ENCODE measurements around the gene ATG2A.
"Not testable (repeated sequence)": the region's sequence is repeated elsewhere in the genome, so short reads cannot be mapped to it uniquely, and the experiment has no call there.

ATG2A gene

DNA sequence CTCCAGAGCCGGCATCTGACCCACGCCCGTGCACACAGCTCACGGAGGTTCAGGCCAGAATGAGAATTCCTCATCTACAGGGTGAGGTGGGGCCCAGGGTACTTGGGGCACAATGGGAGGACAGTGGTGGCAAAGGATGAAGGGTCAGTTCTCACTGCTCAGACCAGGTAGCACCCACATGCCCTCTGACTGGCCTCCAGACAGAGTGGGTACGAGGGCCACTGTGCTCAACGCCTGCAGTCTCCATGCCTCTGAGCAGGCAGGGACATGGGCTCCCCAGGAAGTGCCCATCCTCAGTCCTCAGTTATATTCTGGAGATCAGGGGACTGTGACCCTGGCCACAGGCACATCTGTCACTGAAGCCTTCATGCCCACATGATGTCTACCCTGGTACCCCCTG lies 59.5 kb downstream of the ATG2A start:
- no peak for DNase-seq (ENCODE audit: low read depth in 1 of 2, low spot score in 1 of 2)

DNA sequence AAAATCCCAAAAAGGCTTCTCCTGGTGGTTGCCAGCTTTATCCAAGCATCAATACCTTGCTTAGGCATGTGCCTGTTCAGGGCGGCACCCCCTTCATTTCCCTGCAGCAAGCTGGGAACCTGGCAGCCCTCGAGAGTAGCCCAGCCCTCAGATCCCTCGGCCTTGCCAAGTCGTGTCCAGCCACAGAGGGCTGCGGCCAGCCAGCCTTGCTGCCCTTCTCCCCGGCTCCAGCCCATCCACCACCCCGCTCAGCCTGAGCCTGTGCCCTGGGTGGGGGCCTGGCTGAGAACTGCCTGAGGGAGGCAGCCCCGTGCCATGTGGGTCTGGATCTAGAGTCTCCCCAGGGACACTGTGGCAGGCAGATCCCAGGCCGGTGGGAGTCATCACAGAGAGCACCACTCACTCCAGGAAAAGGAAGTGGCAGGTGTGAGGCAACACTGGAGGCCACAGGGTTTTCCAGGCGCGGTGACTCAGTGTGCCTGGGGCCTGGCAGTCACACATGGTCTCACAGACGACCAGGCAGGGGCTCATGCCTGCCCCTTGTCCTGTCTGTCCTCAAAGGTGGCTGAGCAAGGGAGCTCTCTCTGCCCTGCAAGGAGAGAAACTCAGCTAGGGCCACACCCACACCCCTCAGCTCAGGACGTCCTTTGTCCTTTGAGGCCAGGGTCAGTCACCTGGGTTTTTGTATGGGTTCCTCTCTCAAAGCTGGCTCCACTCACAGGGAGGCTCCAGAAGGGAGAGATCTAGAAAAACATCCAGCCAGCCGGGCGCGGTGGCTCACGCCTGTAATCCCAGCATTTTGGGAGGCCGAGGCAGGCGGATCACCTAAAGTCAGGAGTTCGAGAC lies 60.4 kb downstream of the ATG2A start:
- DNase-seq (ENCODE audit: low read depth in 1 of 2, low spot score in 1 of 2), result no peak

DNA sequence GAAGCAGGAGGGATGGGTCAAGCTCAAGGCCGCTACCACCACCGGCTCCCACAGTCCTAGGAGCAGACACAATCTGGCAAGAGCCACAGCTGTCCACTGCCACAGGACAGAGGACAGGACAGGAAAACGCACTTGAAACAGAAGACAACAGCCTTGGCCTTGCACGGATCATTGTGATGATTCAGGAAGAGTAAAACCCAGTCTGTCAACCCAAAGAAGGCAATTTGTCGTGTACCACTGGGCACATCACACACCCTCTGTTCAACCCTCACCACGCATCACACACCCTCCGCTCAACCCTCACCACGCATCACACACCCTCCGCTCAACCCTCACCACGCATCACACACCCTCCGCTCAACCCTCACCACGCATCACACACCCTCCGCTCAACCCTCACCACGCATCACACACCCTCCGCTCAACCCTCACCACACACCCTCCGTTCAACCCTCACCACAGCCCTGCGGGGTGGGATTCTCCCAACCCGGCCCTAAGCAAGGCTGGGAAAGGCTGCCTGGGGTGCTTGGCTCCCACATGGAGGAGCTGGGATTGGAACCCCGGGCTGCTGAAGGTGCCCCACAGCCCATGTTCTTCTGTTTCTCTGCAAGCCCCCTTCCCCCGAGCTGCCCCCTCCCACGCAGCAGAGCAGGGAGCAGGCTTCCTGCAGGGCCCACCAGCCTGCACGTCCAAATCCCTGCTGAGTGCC lies 61.3 kb downstream of the ATG2A start:
- no peak for DNase-seq (ENCODE audit: low read depth in 1 of 2, low spot score in 1 of 2)

DNA sequence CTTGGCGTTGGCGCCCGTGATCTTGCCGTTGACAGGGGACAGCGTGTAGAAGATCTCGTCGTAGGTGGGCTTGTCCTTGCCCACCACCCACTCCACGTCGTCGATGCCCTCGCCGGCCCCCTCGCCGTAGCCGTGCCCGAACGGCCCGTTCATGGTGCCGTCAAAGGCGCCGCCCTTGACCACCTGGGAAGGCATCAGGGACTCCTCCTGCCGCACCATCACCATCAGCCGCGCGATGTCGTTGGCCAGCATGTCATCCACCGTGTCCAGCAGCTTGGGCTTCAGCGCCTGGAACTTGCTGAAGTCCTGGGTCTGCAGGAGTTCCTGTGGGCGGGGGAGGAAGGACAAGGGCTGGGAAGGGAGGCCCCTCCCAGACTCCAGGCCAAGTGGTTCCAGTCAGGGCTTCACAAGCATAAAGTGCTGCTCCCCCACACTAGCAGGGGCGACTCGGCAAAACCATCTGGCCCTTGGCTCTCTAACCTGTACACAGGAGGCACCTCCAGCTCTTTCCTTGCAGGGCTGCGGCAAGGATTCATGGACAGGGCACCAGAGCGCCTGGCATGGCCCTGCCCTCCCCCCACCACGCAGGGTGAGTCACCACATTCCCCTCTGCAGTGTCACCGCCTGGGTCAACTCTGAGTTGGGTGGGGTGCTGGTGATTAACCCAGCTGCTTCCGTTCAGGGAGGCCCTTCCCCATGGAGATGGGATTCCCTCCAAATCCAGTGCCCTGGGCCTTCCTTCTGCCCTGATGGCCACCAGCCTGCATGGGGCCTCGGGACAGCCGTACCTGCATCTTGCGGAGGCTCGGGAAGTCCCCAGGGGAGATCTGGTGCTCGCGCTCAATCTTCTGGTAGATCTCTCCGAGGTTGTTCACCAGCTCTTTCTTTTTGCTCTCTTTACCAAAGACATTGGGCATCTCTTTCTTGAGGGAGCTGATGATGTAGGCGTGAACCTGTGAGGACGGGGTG lies 62.2 kb downstream of the ATG2A start:
- no peak for DNase-seq (ENCODE audit: low read depth in 1 of 2, low spot score in 1 of 2)

DNA sequence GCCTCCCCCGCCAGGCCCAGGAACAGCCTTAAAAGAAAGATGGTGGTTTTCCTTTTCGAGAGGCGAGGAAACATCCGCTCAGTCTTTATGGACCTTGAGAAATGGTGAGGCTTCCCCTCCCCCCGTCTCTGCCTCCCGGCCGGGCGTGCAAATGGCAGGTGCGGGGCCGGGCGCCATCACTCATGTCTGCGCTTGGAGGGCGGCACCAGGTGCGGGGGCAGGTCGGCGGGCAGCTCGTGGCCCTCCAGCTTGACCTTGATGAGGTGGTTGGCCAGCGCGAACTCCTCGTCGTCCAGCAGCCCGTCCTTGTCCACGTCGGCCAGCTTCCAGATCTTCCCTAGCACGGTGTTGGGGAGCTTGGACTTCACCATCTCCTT lies 62.9 kb downstream of the ATG2A start:
- no peak for DNase-seq (ENCODE audit: low read depth in 1 of 2, low spot score in 1 of 2)

DNA sequence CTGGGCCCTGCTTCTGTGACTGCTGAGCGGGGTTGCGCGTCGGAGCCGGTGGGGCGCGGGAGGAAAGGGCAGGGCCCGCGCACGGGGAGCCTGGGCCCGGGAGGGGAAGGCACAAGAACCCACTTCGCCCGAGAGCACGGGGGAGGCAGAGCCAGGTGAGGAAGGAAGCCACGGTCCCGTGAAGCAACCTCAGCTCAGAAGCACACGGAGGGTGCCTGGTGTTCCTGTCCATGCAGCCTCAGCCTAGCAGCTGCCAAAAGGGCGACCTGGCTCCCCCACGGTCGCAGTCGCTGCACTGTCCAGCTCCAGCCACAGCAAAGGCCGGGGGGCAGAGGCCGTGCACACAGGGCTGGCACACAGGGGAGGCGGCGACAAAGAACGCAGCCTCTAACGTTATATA lies 63.3 kb downstream of the ATG2A start:
- no peak for DNase-seq (ENCODE audit: low read depth in 1 of 2, low spot score in 1 of 2)

DNA sequence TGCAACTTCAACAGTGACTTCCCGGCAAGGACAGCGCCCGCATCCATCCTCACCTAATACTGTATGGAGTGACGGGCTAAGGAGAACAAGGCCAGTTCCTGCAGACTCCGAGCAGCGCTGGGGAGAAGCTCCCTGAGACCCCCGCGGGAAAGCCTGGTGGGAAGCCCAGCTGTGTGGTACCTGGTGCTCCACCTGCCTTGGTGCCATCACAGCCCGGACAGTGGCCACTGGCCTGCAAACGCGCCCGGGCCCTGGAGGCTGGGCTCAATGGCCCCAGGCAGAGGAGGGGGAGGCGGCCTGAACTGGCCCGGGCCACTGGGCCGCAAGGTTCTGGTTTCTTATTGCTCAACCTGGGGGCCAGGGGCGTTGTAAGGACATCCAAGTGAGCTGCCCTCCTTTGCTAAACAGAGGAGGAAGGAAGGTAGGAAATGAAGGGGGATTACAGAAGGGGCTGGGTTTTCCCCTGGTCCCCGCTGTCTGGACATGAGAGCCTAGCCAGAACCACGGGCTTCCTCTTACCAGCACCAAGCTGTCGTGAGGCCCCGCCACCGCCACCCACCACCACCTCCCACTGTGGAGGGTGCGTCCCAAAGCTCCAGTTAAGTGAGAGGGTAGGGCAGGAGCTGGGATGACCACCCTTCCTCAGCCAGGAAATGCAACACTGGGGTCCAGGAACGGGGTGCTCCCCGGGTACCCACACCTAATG lies 64.1 kb downstream of the ATG2A start:
- no peak for DNase-seq (ENCODE audit: low read depth in 1 of 2, low spot score in 1 of 2)

DNA sequence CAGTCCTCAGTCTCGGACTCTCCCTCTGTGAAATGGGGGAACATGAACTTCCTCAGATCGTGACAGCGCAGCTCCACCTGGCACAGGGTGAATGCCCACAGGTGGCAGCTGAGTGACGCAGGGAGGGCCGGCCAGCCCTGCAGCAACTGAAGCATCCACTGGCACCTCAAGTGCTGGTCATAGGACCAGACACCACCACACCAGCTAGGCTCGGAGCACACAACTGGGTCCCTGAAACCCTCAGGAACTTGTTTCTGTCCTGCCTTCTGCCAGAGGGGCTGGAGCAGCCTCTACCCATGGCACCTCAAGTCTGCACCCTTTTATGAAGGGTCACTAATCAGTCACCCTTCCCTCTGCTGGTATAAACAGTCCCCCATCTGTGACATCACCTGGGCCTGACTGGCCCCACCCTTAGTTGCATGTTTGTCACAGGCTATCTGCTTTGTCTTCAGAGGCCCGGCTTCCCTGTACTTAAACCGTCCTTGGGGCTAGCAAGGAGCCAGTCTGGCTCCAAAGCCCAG lies 65.1 kb downstream of the ATG2A start:
- no peak for DNase-seq (ENCODE audit: low read depth in 1 of 2, low spot score in 1 of 2)

DNA sequence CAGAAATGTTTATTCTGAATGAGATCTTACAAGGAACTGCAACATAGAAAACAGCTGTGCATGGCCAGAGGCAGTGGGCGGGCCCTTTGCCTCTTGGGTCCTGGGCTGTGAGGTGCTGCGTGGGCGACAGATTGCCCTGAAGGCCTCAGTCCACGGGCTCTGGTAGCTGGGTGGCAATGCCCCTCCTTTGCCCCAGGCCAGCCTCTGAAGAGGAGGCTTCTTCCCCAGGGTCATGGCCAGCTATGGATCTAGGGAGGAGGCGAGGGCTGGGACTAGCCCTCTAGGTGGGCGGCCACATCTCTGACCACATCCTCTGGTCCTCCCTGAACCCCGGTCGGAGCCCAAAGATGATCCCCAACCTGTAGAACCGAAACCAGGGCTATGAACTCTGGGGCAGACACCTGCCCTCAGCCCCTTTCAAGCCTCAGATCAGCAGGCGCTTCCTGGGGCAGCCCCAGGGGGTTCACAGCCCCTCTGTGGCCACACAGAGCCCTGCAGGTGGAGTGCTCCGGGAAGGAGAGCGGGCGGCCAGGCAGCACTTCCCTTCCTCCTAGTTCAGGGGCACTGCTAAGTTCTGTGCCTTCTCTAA lies 65.9 kb downstream of the ATG2A start:
- peak in 1 of 2 donors; percentile 47 for DNase-seq (ENCODE audit: low read depth in 1 of 2, low spot score in 1 of 2)

DNA sequence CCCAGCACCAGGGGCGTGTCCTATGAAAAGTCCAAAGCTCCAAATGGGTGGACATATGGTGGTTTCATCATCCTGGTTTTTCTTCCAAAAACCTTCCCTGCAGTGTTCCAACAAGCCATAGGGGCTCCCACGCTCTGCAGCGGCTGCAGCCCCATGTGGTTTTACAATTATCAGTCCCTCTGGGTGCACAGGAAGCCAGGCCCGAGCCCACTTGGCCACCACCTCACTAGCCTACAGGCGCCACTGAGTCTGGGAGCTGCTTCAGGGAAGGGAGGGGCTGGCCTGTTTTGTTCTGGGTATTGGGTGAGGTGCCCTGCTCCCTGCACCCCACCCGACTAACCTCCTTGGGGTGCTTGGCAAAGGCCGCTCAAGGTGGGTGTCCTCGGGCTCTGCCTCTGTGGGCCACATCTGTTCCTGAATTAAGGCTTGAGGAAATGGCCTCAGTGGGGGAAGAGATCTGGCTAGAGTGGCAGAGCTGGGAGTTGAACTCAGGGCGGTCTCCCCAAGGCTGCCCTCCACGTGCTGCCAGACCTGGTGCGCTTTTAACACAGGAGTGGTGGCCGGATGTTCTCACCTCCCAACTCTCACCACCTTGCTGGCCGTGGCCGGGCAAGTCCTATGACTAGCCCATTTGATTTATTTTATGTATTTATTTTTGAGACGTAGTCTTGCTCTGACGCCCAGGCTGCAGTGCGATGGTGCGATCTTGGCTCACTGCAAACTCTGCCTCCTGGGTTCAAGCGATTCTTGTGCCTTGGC lies 67.2 kb downstream of the ATG2A start:
- DNase-seq (ENCODE audit: low read depth in 1 of 2, low spot score in 1 of 2), result no peak

DNA sequence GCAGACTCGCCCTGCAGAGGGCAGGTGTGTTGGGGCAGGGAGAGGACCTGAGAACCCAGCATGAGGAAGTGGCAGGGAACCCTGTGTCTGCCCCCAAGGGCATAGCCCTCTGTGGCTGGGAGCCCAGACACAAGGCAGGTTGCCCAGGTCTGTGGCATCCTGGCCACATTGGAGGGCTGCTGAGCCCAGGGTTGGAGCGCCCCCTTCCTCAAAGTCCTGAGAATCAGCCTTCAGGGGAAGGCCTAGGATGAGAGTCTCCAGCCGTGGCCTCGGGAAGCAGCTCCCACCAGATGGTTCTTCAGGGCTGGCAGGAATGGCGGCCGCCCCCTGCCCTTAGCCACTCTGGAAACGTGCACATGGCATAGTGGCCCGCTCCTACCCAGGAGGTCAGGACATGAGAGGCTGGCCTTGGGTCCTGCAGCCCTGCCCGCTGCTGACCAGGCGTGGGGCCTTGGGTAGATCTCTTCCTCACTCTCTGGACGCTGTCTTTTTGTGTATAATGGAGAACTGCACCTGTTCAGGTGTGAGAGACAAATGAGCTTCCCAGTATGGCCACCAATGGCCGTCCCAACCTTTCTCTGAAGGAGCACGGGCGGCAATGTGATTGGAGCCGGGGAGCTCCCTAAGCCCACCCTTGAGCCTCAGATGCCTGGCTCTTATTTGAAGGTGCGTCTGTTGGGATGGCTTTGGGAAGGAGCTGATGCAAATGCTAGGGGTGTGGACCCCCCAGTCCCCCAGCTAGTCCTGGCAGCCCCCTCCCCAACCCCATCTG lies 68.0 kb downstream of the ATG2A start:
- DNase-seq (ENCODE audit: low read depth in 1 of 2, low spot score in 1 of 2), result no peak

DNA sequence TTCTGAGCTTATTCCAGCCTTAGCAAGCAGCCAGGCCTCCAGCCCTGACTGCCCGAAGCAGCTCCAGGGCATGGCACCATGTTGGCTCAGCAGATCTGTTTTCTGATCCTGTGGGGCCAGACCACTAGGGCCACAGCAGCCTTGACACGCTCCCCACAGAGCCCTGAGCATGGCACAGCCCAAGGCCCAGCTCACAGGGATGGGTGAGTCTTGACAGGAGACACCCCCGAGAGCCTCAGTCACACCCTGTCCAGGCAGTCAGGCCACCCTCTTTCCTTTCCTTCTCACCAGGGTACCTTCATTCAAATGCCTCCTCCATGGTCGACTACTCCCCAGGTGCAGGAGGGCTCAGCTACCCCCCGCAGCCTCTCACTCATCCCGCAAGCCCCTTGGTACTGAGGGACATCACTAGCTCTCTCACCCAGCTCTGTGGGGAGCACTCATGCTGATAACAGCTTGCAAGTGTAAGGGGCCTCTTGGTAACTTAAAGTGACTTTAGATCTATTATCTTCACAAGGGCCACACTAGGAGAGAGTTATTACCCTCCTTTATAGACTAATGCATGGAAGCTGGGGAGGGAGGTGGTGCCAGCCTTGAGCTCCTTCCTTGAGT lies 68.7 kb downstream of the ATG2A start:
- DNase-seq (ENCODE audit: low read depth in 1 of 2, low spot score in 1 of 2), result no peak

DNA sequence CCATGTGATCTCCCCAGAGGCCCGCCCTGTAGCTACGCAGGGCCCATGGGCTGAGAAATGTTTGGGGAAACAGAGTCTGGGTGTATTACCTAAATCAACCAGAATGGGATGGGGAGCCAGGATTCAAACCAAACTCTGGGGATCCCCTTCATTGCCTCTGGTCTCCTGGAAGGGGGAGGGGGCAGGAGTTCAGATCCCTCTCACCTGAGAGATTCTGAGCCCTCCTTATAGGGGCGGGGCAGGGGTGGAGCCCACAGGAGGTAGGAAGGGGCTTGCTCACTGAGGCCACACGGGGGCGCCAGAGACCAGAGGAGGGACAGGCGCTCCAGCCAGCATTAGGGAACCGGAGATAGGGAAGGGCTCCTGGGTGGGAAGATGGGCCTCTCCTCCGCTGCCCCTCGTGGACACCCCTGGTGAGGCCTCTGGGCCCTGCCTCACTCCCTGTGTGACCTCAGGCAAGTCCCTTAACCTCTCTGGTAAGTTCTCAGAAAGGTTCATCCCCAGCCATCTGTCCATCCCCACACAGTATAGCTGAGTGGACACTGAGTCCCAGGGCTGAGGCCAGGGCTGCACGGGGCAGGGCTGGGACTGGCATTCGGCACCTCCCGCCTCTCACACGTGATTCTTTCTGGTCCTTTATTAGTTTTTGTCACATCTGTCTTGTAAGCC lies 69.9 kb downstream of the ATG2A start:
- DNase-seq (ENCODE audit: low read depth in 1 of 2, low spot score in 1 of 2), result peak; percentile 83 to 90

DNA sequence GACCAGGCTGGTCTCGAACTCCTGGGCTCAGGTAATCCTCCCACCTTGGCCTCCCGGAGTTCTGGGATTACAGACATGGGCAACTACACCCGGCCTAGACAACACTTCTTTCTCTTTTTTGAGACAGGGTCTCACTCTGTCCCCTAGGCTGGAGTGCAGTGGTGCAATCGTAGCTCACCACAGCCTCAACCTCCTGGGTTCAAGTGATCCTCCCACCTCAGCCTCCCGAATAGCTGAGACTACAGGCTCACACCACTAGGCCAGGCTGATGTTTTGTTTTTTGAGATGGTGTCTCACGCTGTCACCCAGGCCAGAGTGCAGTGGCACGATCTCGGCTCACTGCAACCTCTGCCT lies 71.3 kb downstream of the ATG2A start:
- DNase-seq (ENCODE audit: low read depth in 1 of 2, low spot score in 1 of 2), result not testable (repeated sequence)

DNA sequence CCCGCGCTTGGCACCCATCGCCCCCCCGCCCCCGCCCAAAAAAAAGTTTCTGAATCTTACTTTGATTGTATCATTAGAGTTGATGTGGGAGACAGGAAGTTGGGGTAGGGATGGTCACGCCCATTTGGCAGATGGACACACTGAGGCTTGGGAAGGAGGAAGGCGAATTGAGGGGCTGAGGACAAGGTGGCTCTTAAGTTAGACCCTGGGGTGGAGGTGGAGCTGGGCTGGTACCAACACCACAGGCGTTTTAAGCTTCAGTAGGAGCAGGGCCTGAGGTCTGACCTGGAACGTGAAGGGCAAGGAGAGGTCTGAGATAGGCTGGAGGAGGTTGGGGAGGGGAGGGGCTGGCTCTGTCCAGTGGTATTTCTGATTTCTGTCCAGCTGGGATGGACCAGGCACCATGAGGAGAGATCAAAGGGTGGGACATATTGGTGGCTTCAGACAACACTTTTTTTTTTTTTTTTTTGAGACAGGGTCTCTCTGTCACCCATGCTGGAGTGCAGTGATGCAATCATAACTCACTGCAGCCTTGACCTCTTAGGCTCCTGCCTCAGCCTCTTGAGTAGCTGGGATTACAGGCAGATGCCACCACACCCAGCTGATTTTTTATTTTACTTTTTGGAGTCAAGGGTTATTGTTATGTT lies 71.8 kb downstream of the ATG2A start:
- no peak for DNase-seq (ENCODE audit: low read depth in 1 of 2, low spot score in 1 of 2)
